A549 treated with ZK216348 at 1 μM for 4 hours (cell line): ENCODE results near the gene FMO3. TPM values are rescaled to one million over a fixed set of nuclear protein-coding genes. Genes with fewer than 3 reads are reported as not detected.

ENCODE experiments used
- total RNA-seq: library from RNA; stranded (reverse); fragments of 200-300 nt; extraction: Qiagen RNA extraction; gene quantifications from 5 replicates; pipeline ENCODE4 v1.2.3, GENCODE V29; 2022; ENCODE audit warnings: low read depth

FMO3 gene
- not detected in 5 replicates for total RNA-seq

GRCh38 chr1:171090604-171091003 is at the start of gene FMO3:
Gene FMO3, plus strand, starts transcription at chr1:171090905. Its CDS starts 1,754 bp downstream, at chr1:171092659.

Other genes starting within 250 kb of the FMO3 start
- not detected in 5 replicates for gene MROH9, start 155.4 kb upstream of the FMO3 start, total RNA-seq
- not detected in 5 replicates for gene FMO2, start 94.4 kb downstream of the FMO3 start, total RNA-seq
- gene FMO1, start 157.6 kb downstream of the FMO3 start, total RNA-seq, result not detected in 5 replicates
- gene FMO4, start 223.3 kb downstream of the FMO3 start, total RNA-seq, result 0.19 to 0.86 TPM (median 0.52 TPM) in 5 replicates